ENCODE results near the gene RBM12. TPM values are rescaled to one million over a fixed set of nuclear protein-coding genes. Genes with fewer than 3 reads are reported as not detected.
A peak's percentile ranks its signal among the peaks of the same experiment; 100 is the strongest.

RBM12 gene
- total and polyA plus RNA-seq, 2 of the 8 experiments (the other 6 are each of a cell fraction or from before 2014, with no cell fraction given) = 187 to 214 TPM

GRCh38 chr20:35661053-35661452, 3.6 kb downstream of the RBM12 start:
- Histone ChIP-seq H4K5ac (ENCODE audit: insufficient read length, low read depth, low read length) (no peak overlapping the region), H4K91ac (replicated peaks; ENCODE audit: insufficient read length, low read length) (no peak overlapping the region), H3K56ac (replicated peaks; ENCODE audit: insufficient read length, low read depth, low read length) (no peak overlapping the region), H2BK15ac (ENCODE audit: low read length) (no peak overlapping the region), H4K8ac (ENCODE audit: extremely low read depth, insufficient read depth, low read length) (no peak overlapping the region), H3K9ac (replicated peaks in 1 of 4; ENCODE audit: extremely low read depth in 1 of 4, low read depth in 3 of 4, low read length in 3 of 4) (no peak overlapping the region), H3K4me3 (ENCODE audit: extremely low read depth in 1 of 4, insufficient read depth in 2 of 4, low read depth in 3 of 4, low read length in 4 of 4) (peak overlapping the region in 1 of 4 experiments; percentile 92; a peak in 2 of 8 replicates), H3K23ac (ENCODE audit: insufficient read length) (no peak overlapping the region), H3K9me3 (ENCODE audit: insufficient read depth in 2 of 2, low read depth in 1 of 2, low read length in 1 of 2) (no peaks in the 10 kb centered on the region), H3K18ac (ENCODE audit: extremely low read depth, low read length) (no peak overlapping the region), H3K27me3 (replicated peaks in 1 of 4; ENCODE audit: control insufficient read depth in 3 of 4, extremely low read depth in 1 of 4, insufficient read depth in 3 of 4, low read length in 3 of 4) (no peaks in the 10 kb centered on the region), H3K4me2 (ENCODE audit: insufficient read depth in 1 of 2, low read depth in 2 of 2, low read length in 2 of 2) (peak overlapping the region; percentile 31 to 93; a peak in 2 of 4 replicates), H2BK120ac (replicated peaks; ENCODE audit: low read depth, low read length) (no peak overlapping the region), H3K4ac (replicated peaks; ENCODE audit: insufficient read length, low read depth, low read length) (no peak overlapping the region), H2BK5ac (ENCODE audit: low read depth, low read length) (no peak overlapping the region), H3K79me1 (ENCODE audit: low read depth, low read length) (no peaks in the 10 kb centered on the region), H3K14ac (ENCODE audit: insufficient read length) (no peak overlapping the region), H3K23me2 (ENCODE audit: low read depth, low read length) (peaks cover 9% of the 10 kb centered on the region), H3K27ac (ENCODE audit: low read depth, low read length) (no peak overlapping the region), H3K36me3 (ENCODE audit: control insufficient read depth in 2 of 4, insufficient read depth in 4 of 4, low read length in 3 of 4) (no peaks in the 10 kb centered on the region), H4K20me1 (replicated peaks in 1 of 2; ENCODE audit: control insufficient read depth in 1 of 2, insufficient read depth in 2 of 2, low read length in 2 of 2) (peaks cover 51 to 56% of the 10 kb centered on the region in 2 experiments), H2AK5ac (ENCODE audit: low read depth, low read length) (no peak overlapping the region), H2BK20ac (ENCODE audit: low read length) (no peak overlapping the region), H3K79me2 (ENCODE audit: control insufficient read depth in 1 of 2, insufficient read depth in 2 of 2, low read length in 2 of 2) (peaks cover 71 to 87% of the 10 kb centered on the region in 2 experiments), H2BK12ac (ENCODE audit: low read depth, low read length) (no peak overlapping the region), H2AFZ (ENCODE audit: low read length) (no peak overlapping the region), H3K4me1 (replicated peaks in 1 of 4; ENCODE audit: control insufficient read depth in 3 of 4, insufficient read depth in 4 of 4, low read length in 3 of 4) (peaks cover 0 to 7% (median 0%) of the 10 kb centered on the region in 4 experiments; a peak in 3 of 7 replicates)
- POLR2A ChIA-PET (ENCODE audit: partially characterized antibody) = interaction anchor here (1.1 to 2.5 kb wide), 8 partner anchors 9 to 223 kb away, joined by 3 to 10 read pairs (median 4); partner anchors contain the start of gene ERGIC3
- DNase-seq (ENCODE audit: low read depth in 1 of 2, low spot score in 2 of 2) = no peak
- WGBS, 2 experiments (ENCODE audit: extremely low coverage in 1 of 2, insufficient coverage in 1 of 2, insufficient read length in 1 of 2, insufficient replicate concordance in 2 of 2, low coverage in 1 of 2, low lambda C conversion rate in 2 of 2, missing lambda C conversion rate in 1 of 2) = 88% methylated on average over 2 of the region's 2 CpGs; no CpG with 5 or more reads in 1 of the 2 experiments
- no peak for FAIRE-seq
- CTCF ChIA-PET (ENCODE audit: partially characterized antibody) = interaction anchor here (1.6 to 2.0 kb wide), 2 partner anchors 12 to 43 kb away, joined by 3 to 6 read pairs; no protein-coding TSS in a partner anchor
- TF ChIP-seq TCF12 (IDR thresholded peaks at IDR 0.05; ENCODE audit: low read depth, low read length) (no peak), ASH2L (IDR thresholded peaks at IDR 0.05; ENCODE audit: low read length) (no peak), NRF1 (IDR thresholded peaks at IDR 0.05; ENCODE audit: low read depth, low read length) (no peak), TBP (IDR thresholded peaks at IDR 0.05; ENCODE audit: low read depth, low read length) (no peak), SAP30 (IDR thresholded peaks at IDR 0.05; ENCODE audit: insufficient read depth, insufficient replicate concordance, low read length) (no peak), CTBP2 (IDR thresholded peaks at IDR 0.05; ENCODE audit: borderline replicate concordance, insufficient read depth, insufficient read length, low read length) (no peak), RAD21 (IDR thresholded peaks at IDR 0.05 in 1 of 2, conservative IDR thresholded peaks at IDR 0.05 in 1 of 2; ENCODE audit: low read depth in 2 of 2, low read length in 2 of 2) (no peak), SUZ12 (IDR thresholded peaks at IDR 0.05; ENCODE audit: low read length) (no peak)
